ENCODE measurements around the gene EFCAB11. TPM values are rescaled to one million over a fixed set of nuclear protein-coding genes. Genes with fewer than 3 reads are reported as not detected.

Gene EFCAB11
- total RNA-seq, 2 experiments from 2014 or later: 4.8 to 6.3 TPM

GRCh38 chr14:89866458-89866857, 88.1 kb downstream of the EFCAB11 start:
- Mint-ChIP-seq H3K9me3 (ENCODE audit: low read depth) (no peaks in the 10 kb centered on the region), H3K27me3 (no peaks in the 10 kb centered on the region), H3K27ac (no peak overlapping the region), H3K36me3 (ENCODE audit: low read depth) (no peaks in the 10 kb centered on the region), H3K4me3 (no peak overlapping the region), H3K4me1 (no peaks in the 10 kb centered on the region)
- POLR2A ChIA-PET: no interaction called here
- CTCF ChIA-PET: no interaction called here
- DNase-seq (no peak), ATAC-seq (no peak)
- intact Hi-C loops (cut with DNase I, micrococcal nuclease): no loop called here

- H3K9me3 Mint-ChIP-seq (ENCODE audit: low read depth): peaks cover 5% of the 10 kb centered on the region
- no peak overlapping the region for H3K27ac Mint-ChIP-seq
- CTCF ChIA-PET: interaction anchor here (0.9 kb wide), 1 partner anchor 19 kb away, joined by 3 read pairs; no protein-coding TSS in a partner anchor
These were observed 89.4 kb downstream of the EFCAB11 start for GRCh38 chr14:89865153-89865552.

GRCh38 chr14:89862856-89863255, 91.7 kb downstream of the EFCAB11 start:
- ChIA-PET CTCF (interaction anchor here (1.0 kb wide), 1 partner anchor 8 kb away, joined by 4 read pairs; no protein-coding TSS in a partner anchor), POLR2A (no interaction called here)
- no peaks in the 10 kb centered on the region for H3K27me3 Mint-ChIP-seq
- ATAC-seq: no peak
- no peak overlapping the region for H3K4me3 Mint-ChIP-seq
- H3K4me1 Mint-ChIP-seq: no peaks in the 10 kb centered on the region
- no peak overlapping the region for H3K27ac Mint-ChIP-seq
- peaks cover 5% of the 10 kb centered on the region for H3K9me3 Mint-ChIP-seq (ENCODE audit: low read depth)
- H3K36me3 Mint-ChIP-seq (ENCODE audit: low read depth): no peaks in the 10 kb centered on the region
- intact Hi-C loops (cut with DNase I, micrococcal nuclease): no loop called here
- DNase-seq: no peak

More at GRCh38 chr14:89865153-89865552, 89.4 kb downstream of the EFCAB11 start:
- H3K27me3 Mint-ChIP-seq: no peaks in the 10 kb centered on the region
- DNase-seq (no peak), ATAC-seq (no peak)
- H3K36me3 Mint-ChIP-seq (ENCODE audit: low read depth): no peaks in the 10 kb centered on the region
- H3K4me3 Mint-ChIP-seq: no peak overlapping the region
- H3K4me1 Mint-ChIP-seq: no peaks in the 10 kb centered on the region
- intact Hi-C loops (cut with DNase I, micrococcal nuclease): no loop called here
- POLR2A ChIA-PET: no interaction called here

- Mint-ChIP-seq H3K9me3 (ENCODE audit: low read depth) (peaks cover 5% of the 10 kb centered on the region), H3K4me1 (no peaks in the 10 kb centered on the region), H3K27ac (no peak overlapping the region), H3K36me3 (ENCODE audit: low read depth) (no peaks in the 10 kb centered on the region), H3K4me3 (no peak overlapping the region), H3K27me3 (no peaks in the 10 kb centered on the region)
- CTCF ChIA-PET: interaction anchor here (1.0 kb wide), 1 partner anchor 9 kb away, joined by 4 read pairs; no protein-coding TSS in a partner anchor
- intact Hi-C loops (cut with DNase I, micrococcal nuclease): no loop called here
- POLR2A ChIA-PET: interaction anchor here (0.6 kb wide), 1 partner anchor 319 kb away, joined by 4 read pairs; no protein-coding TSS in a partner anchor
- ATAC-seq: no peak
- no peak for DNase-seq
These were observed 92.9 kb downstream of the EFCAB11 start for GRCh38 chr14:89861630-89862029.

- Mint-ChIP-seq H3K4me1 (no peaks in the 10 kb centered on the region), H3K4me3 (no peak overlapping the region), H3K9me3 (ENCODE audit: low read depth) (peaks cover 5% of the 10 kb centered on the region), H3K27ac (no peak overlapping the region), H3K27me3 (no peaks in the 10 kb centered on the region), H3K36me3 (ENCODE audit: low read depth) (no peaks in the 10 kb centered on the region)
- ChIA-PET POLR2A (no interaction called here), CTCF (interaction anchor here (0.5 kb wide), 1 partner anchor 196 kb away, joined by 3 read pairs; no protein-coding TSS in a partner anchor)
- no peak for DNase-seq
- intact Hi-C loops (cut with DNase I, micrococcal nuclease): no loop called here
- ATAC-seq: no peak
These were observed 96.4 kb downstream of the EFCAB11 start for GRCh38 chr14:89858089-89858488.

- H3K4me1 Mint-ChIP-seq: no peaks in the 10 kb centered on the region
- POLR2A ChIA-PET: no interaction called here
- no peaks in the 10 kb centered on the region for H3K27me3 Mint-ChIP-seq
- no peaks in the 10 kb centered on the region for H3K36me3 Mint-ChIP-seq (ENCODE audit: low read depth)
- intact Hi-C loops (cut with DNase I, micrococcal nuclease): no loop called here
- no peak overlapping the region for H3K4me3 Mint-ChIP-seq
- DNase-seq (no peak), ATAC-seq (no peak)
- CTCF ChIA-PET: interaction anchor here (0.5 to 0.9 kb wide), 2 partner anchors 31 to 1139 kb away, joined by 3 read pairs; no protein-coding TSS in a partner anchor
- peaks cover 5% of the 10 kb centered on the region for H3K9me3 Mint-ChIP-seq (ENCODE audit: low read depth)
- H3K27ac Mint-ChIP-seq: no peak overlapping the region
These were observed 97.6 kb downstream of the EFCAB11 start for GRCh38 chr14:89856871-89857345.

- Mint-ChIP-seq H3K9me3 (ENCODE audit: low read depth) (peaks cover 3% of the 10 kb centered on the region), H3K27ac (no peak overlapping the region), H3K36me3 (ENCODE audit: low read depth) (no peaks in the 10 kb centered on the region), H3K4me3 (no peak overlapping the region), H3K27me3 (no peaks in the 10 kb centered on the region), H3K4me1 (no peaks in the 10 kb centered on the region)
- intact Hi-C loops (cut with DNase I, micrococcal nuclease): no loop called here
- DNase-seq: no peak
- no peak for ATAC-seq
- ChIA-PET POLR2A (no interaction called here), CTCF (interaction anchor here (0.5 kb wide), 1 partner anchor 1139 kb away, joined by 3 read pairs; no protein-coding TSS in a partner anchor)
These were observed 98.4 kb downstream of the EFCAB11 start for GRCh38 chr14:89855961-89856656.

GRCh38 chr14:89853936-89854693, 100.4 kb downstream of the EFCAB11 start:
- Mint-ChIP-seq H3K27me3 (no peaks in the 10 kb centered on the region), H3K4me1 (no peaks in the 10 kb centered on the region), H3K27ac (no peak overlapping the region), H3K4me3 (no peak overlapping the region), H3K9me3 (ENCODE audit: low read depth) (no peaks in the 10 kb centered on the region), H3K36me3 (ENCODE audit: low read depth) (no peaks in the 10 kb centered on the region)
- intact Hi-C loops (cut with DNase I, micrococcal nuclease): no loop called here
- no peak for DNase-seq
- POLR2A ChIA-PET: no interaction called here
- CTCF ChIA-PET: interaction anchor here (0.6 to 1.5 kb wide), 3 partner anchors 16 to 786 kb away, joined by 3 read pairs; no protein-coding TSS in a partner anchor
- ATAC-seq: no peak

- H3K4me3 Mint-ChIP-seq: no peak overlapping the region
- POLR2A ChIA-PET: interaction anchor here (0.6 kb wide), 1 partner anchor 829 kb away, joined by 4 read pairs; no protein-coding TSS in a partner anchor
- intact Hi-C loops (cut with DNase I, micrococcal nuclease): no loop called here
- CTCF ChIA-PET: interaction anchor here (0.7 to 1.1 kb wide), 2 partner anchors 103 to 237 kb away, joined by 3 read pairs; no protein-coding TSS in a partner anchor
- H3K27me3 Mint-ChIP-seq: no peaks in the 10 kb centered on the region
- ATAC-seq: no peak
- H3K27ac Mint-ChIP-seq: no peak overlapping the region
- H3K9me3 Mint-ChIP-seq (ENCODE audit: low read depth): no peaks in the 10 kb centered on the region
- no peak for DNase-seq
- no peaks in the 10 kb centered on the region for H3K4me1 Mint-ChIP-seq
- no peaks in the 10 kb centered on the region for H3K36me3 Mint-ChIP-seq (ENCODE audit: low read depth)
These were observed 103.4 kb downstream of the EFCAB11 start for GRCh38 chr14:89851106-89851505.

- no peaks in the 10 kb centered on the region for H3K4me1 Mint-ChIP-seq
These were observed 104.6 kb downstream of the EFCAB11 start for GRCh38 chr14:89849931-89850330.

GRCh38 chr14:89848165-89848564, 106.4 kb downstream of the EFCAB11 start:
- Mint-ChIP-seq H3K27me3 (no peaks in the 10 kb centered on the region), H3K36me3 (ENCODE audit: low read depth) (no peaks in the 10 kb centered on the region), H3K9me3 (ENCODE audit: low read depth) (no peaks in the 10 kb centered on the region), H3K27ac (no peak overlapping the region), H3K4me3 (no peak overlapping the region), H3K4me1 (no peaks in the 10 kb centered on the region)
- no peak for ATAC-seq
- DNase-seq: no peak
- CTCF ChIA-PET: no interaction called here
- intact Hi-C loops (cut with DNase I, micrococcal nuclease): no loop called here
- POLR2A ChIA-PET: no interaction called here

More at GRCh38 chr14:89849931-89850330, 104.6 kb downstream of the EFCAB11 start:
- intact Hi-C loops (cut with DNase I, micrococcal nuclease): no loop called here
- H3K36me3 Mint-ChIP-seq (ENCODE audit: low read depth): no peaks in the 10 kb centered on the region
- DNase-seq (no peak), ATAC-seq (no peak)
- H3K27me3 Mint-ChIP-seq: no peaks in the 10 kb centered on the region
- H3K4me3 Mint-ChIP-seq: no peak overlapping the region
- H3K27ac Mint-ChIP-seq: no peak overlapping the region
- ChIA-PET CTCF (no interaction called here), POLR2A (no interaction called here)
- H3K9me3 Mint-ChIP-seq (ENCODE audit: low read depth): no peaks in the 10 kb centered on the region

Measured in activated CD4-positive, alpha-beta T cell treated with anti-CD3 and anti-CD28 coated beads for 36 hours (primary cell).